Mucosa of descending colon (tissue), 3 donors: ENCODE results near the gene TSPAN17. TPM values are rescaled to one million over a fixed set of nuclear protein-coding genes. Genes with fewer than 3 reads are reported as not detected.

Experiments
- ATAC-seq: fragments of 200-7000 bp; cut with Tn5 transposase; one replicate; pipeline ENCODE4 v1.9.1; 2020; ENCODE audit warnings: mild to moderate bottlenecking, moderate library complexity
- DNase-seq, 3 donors: peaks; one replicate each; pipeline ENCODE4 v3.0.0-alpha.2; 2020
- H3K36me3 ChIP-seq: fragments of 200-600 bp; one replicate; pipeline ENCODE4 v1.8.0; 2021; ENCODE audit warnings: low read depth, mild to moderate bottlenecking
- H3K4me1 ChIP-seq: fragments of 200-600 bp; one replicate; pipeline ENCODE4 v1.8.0; 2021; ENCODE audit warnings: low read depth, mild to moderate bottlenecking
- H3K4me3 ChIP-seq: fragments of 200-600 bp; one replicate; pipeline ENCODE4 v1.8.0; 2021; ENCODE audit warnings: mild to moderate bottlenecking
- H3K9me3 ChIP-seq: fragments of 200-600 bp; one replicate; pipeline ENCODE4 v1.8.0; 2021; ENCODE audit warnings: mild to moderate bottlenecking
- intact Hi-C, 2 donors: fragments of 100-400 bp; cut with DNase I in 1 of 2; cut with micrococcal nuclease in 1 of 2; formaldehyde crosslinking; loops; one replicate each; pipeline versions ENCODE4 v1.11.0 to v1.11.1; 2022; cut with DNase I, micrococcal nuclease
- total RNA-seq, 3 donors: library from RNA; stranded (reverse); fragmentation: NEBNext Ultra II Directional in 2 of 3; extraction: Animal tissue kit (Norgen Biotek cat#: 25700) in 2 of 3; gene quantifications; one replicate each; pipeline versions ENCODE4 v1.2.1 to v1.2.4, GENCODE V29; 2021 to 2023
- TF ChIP-seq, protein P1 (sequence below): fragments of 200-600 bp; IDR thresholded peaks from one replicate; pipeline ENCODE4 v1.8.0; 2022; ENCODE audit warnings: antibody characterized with exemption, mild to moderate bottlenecking
- donor health status: DM: no; HTN: no; CAD: no; lungs with moderate emphysema.
- donor health status: DM: no; HTN: no; CAD: no.
- donor health status: DM: no; HTN: yes; CAD: no.

TSPAN17 gene
- total RNA-seq, 3 donors from 2014 or later: 25.7 to 36.3 (median 31.9) TPM

DNA sequence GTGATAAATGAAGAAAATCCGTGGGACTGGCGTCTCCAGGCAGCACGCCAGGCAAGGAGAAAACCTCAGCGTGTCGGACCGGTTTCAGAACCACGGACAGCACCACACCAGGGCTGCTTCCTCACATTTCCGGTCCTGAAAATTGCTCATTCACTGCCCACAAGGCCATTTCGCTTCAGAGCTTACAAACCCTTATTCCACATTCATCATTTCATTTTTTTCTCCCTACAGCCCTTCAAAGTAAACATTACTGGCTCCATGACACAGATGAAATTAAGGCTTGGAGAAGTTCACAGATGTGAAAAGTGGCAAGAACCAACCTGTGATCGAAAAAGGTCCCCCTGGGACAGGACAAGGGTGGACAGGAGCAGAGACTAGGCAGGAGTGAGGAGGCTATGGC, 35.8 kb upstream of the TSPAN17 start:
- no peak overlapping the region for H3K4me3 ChIP-seq
- H3K4me1 ChIP-seq: peaks cover 4% of the 10 kb centered on the region
- ATAC-seq (peak; percentile 37), DNase-seq (peak in 2 of 3 donors; percentile 78 to 86)
- intact Hi-C loops: no loop called here
- no peaks in the 10 kb centered on the region for H3K36me3 ChIP-seq
- no peaks in the 10 kb centered on the region for H3K9me3 ChIP-seq
- TF ChIP-seq, protein P1, sequence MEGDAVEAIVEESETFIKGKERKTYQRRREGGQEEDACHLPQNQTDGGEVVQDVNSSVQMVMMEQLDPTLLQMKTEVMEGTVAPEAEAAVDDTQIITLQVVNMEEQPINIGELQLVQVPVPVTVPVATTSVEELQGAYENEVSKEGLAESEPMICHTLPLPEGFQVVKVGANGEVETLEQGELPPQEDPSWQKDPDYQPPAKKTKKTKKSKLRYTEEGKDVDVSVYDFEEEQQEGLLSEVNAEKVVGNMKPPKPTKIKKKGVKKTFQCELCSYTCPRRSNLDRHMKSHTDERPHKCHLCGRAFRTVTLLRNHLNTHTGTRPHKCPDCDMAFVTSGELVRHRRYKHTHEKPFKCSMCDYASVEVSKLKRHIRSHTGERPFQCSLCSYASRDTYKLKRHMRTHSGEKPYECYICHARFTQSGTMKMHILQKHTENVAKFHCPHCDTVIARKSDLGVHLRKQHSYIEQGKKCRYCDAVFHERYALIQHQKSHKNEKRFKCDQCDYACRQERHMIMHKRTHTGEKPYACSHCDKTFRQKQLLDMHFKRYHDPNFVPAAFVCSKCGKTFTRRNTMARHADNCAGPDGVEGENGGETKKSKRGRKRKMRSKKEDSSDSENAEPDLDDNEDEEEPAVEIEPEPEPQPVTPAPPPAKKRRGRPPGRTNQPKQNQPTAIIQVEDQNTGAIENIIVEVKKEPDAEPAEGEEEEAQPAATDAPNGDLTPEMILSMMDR: no peak

DNA sequence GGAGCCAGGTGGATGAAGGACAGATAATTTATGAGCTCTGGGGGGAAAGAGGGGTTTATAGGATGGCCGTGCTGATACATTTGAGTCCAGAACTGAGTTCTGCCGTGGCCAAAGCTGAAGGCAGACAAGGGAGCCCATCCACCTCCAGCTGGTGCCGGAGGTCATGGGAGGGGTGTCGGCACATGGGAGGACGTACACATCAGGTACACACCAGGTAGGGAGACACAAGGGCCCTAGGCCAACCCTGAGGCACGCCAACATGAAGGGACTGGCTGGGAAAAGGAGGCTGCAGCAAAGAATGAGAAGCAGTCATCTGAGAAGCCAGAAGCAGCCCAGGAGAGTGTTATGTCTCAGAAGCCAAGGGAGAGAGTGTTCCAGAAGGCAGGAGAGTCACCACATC, 35.3 kb upstream of the TSPAN17 start:
- no peak for ATAC-seq
- Histone ChIP-seq H3K36me3 (no peaks in the 10 kb centered on the region), H3K4me3 (no peak overlapping the region), H3K4me1 (peaks cover 4% of the 10 kb centered on the region), H3K9me3 (no peaks in the 10 kb centered on the region)
- intact Hi-C loops: no loop called here
- TF ChIP-seq, protein P1: no peak
- no peak for DNase-seq

DNA sequence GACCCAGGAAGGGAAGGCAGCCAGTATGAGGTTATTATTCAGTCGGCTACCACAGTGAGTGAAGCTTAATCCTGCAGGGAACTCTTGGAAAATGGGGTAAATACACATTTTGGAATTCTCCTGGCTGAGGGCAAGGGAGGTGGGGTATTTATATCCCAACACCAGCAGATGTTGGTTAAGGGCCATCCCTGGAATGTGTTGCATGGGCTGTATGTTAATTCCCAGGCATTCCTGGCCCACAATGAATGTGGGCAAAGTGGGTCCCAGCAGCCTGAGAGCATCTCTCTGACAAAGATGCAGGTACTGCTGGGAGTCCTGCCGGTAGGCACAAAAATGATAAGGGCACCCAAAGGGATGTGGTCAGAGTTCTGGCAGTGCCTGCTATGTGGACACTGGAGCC, 34.4 kb upstream of the TSPAN17 start:
- Histone ChIP-seq H3K36me3 (no peaks in the 10 kb centered on the region), H3K9me3 (no peaks in the 10 kb centered on the region), H3K4me3 (no peak overlapping the region), H3K4me1 (peaks cover 4% of the 10 kb centered on the region)
- DNase-seq (no peak), ATAC-seq (no peak)
- TF ChIP-seq, protein P1: no peak
- intact Hi-C loops: no loop called here

DNA sequence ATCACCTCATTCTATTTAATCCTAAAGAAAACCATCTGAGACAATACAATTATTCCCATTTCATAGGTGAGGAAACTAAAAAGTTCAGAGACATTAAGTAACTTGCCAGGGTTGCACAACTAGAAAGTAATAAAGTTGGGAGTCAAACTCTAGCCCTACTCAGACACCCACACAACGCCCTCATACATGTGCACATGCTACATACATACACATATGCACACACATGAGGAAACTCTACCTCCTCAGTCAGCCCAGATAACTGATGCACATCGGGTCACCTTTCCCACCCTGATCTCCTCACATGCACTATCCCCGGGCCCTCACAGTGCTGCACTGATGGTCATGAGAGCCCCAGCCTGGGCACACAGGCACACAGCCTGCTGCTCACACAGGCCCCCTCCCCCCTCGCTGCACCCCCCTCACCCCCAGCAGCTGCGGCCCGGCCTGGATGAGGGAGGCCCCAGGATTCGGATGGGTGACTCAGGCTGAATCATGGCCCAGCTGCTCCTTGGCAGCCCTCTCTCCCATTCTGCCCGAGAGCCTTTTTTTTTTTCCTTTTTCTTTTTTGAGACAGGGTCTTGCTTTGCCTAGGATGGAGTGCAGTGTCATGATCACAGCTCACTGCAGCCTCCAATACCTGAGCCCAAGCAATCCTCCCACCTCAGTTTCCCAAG, 32.3 kb upstream of the TSPAN17 start:
- Histone ChIP-seq H3K4me3 (no peak overlapping the region), H3K36me3 (no peaks in the 10 kb centered on the region), H3K4me1 (peaks cover 4% of the 10 kb centered on the region), H3K9me3 (no peaks in the 10 kb centered on the region)
- DNase-seq: no peak
- no peak for ATAC-seq
- intact Hi-C loops: no loop called here
- TF ChIP-seq, protein P1: no peak

DNA sequence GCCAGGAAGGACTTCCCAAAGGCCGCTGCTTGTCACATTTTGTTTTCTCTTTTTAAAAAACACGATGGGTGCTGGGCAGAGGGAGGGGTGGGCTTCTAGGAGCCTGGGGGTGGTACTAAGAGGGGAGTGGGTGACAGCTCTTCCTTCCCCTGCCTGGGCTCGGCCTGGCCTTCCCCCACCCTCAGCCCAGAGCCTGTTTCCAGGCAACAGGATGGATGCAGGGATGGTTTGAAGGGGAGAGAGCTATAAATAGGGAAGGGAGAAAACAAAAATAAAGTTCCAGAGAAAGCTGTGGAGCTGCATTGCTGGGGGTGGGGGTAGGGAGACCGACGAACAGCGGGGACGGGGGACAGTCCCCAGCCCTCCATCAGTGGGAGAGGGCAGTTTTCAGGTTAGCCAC, 30.8 kb upstream of the TSPAN17 start:
- ATAC-seq (no peak), DNase-seq (no peak)
- Histone ChIP-seq H3K9me3 (no peaks in the 10 kb centered on the region), H3K4me1 (peaks cover 6% of the 10 kb centered on the region), H3K4me3 (no peak overlapping the region), H3K36me3 (no peaks in the 10 kb centered on the region)
- TF ChIP-seq, protein P1: no peak
- intact Hi-C loops: no loop called here

DNA sequence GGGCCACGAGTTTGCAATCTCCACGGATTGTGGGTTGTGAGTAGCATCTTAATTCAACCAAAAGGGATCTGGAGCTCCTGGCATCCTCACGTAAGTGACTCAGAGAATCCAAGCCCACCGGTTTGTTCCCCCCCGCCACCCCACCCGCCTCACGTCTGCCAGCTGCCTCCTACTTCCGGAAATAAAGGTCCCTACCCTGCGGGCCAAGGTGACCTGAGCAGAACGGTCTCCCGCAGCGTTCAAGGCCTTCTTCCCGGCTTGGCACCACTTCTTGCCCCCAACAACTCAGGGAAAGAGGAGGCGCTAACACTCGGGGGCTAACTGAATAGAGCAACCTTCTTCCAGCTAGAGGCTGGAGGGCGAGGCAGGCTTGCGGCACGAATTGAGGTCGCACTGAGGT, 28.5 kb upstream of the TSPAN17 start:
- DNase-seq (no peak), ATAC-seq (no peak)
- H3K4me1 ChIP-seq: peaks cover 6% of the 10 kb centered on the region
- TF ChIP-seq, protein P1: no peak
- intact Hi-C loops: no loop called here
- no peak overlapping the region for H3K4me3 ChIP-seq
- H3K36me3 ChIP-seq: no peaks in the 10 kb centered on the region
- H3K9me3 ChIP-seq: no peaks in the 10 kb centered on the region
